Stromal cell of bone marrow (primary cell): ENCODE data around the gene SERPINB8.

ENCODE experiments used
- DNase-seq: peaks from one replicate; pipeline ENCODE4 v3.0.0-alpha.2; 2012; ENCODE audit warnings: low read depth

Gene SERPINB8

DNA sequence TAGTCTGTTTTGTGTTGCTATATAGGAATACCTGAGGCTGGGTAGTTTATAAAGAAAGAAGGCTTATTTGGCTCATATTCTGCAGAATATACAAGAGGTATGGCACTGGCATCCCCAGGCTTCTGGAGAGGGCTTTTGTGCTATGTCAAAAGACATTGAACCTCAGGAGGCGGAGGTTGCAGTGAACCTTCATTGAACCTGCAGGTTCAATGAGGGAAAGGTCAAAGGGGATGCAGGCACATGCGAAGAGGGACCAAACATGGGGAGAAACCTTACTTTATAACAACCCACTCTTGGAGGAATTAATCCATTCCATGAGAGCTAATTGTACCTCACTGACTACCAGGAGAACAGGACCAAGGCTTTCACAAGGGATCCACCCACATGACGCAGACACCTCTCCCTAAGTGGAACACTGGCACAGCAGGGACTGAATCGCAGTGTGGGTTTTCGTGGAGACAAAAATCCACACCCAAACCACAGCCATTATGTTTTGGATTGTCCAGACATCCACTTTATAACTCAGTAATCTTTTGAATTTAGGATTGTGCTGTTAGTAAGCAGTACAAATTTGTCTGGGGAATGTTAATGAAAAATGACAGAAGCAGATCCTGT, 4.1 kb upstream of the SERPINB8 start:
- DNase-seq: no peak

GRCh38 chr18:63970809-63971205, 926 bp downstream of the SERPINB8 start:
- DNase-seq: no peak

DNA sequence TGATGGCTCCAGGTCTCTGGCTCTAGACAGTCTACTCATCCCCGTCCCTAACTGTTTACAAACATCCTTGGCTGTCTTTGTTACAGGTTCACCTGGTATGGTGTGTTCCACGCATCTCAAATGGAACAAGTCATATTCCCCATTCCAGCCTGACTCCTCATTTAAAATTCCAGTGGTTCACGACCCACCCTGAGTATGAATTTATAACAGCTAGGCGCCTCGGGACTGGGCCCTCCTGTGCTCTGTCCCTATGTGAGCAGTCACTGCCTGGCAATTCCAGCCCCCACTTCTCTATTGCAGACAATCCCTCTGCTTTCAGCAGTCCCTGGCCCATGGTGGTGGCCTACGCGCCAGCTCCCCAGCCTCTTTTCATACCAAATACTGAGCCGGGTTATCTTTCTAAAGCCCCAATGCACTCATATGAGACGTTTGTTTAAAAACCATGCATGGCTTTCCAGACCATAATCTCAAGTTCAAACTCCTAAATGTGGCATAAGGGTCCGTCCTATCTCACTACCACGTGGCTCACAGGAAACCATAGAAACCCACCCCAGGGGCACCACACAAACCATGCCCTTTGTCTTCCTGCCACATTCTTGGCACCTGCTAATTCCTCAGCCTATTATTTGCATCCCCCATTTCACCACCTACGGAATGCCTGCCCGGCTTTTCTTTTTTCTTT, 1.6 kb downstream of the SERPINB8 start:
- DNase-seq: no peak

- no peak for DNase-seq
Observed at GRCh38 chr18:63972002-63972376, 2.1 kb downstream of the SERPINB8 start.

GRCh38 chr18:63974991-63975390, 5.1 kb downstream of the SERPINB8 start:
- DNase-seq: no peak

DNA sequence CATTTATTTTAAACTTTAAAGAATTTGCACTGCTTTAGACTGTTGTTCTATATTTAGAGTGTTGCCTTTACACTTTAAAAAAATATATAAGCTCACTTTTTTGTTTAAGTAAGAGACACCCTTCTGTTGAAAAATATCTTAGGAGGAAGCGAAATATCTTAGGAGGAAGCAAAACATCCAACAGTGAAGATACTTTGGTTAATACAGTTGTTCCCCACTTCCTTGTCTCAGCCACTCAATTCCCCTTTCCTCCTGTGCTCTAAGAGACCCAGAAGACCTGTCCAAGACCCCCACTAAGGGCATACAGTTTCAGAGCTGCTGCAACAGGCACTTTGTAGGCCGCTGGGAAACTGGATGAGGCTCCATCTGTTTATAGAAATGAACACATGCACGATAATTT, 5.7 kb downstream of the SERPINB8 start:
- no peak for DNase-seq

DNA sequence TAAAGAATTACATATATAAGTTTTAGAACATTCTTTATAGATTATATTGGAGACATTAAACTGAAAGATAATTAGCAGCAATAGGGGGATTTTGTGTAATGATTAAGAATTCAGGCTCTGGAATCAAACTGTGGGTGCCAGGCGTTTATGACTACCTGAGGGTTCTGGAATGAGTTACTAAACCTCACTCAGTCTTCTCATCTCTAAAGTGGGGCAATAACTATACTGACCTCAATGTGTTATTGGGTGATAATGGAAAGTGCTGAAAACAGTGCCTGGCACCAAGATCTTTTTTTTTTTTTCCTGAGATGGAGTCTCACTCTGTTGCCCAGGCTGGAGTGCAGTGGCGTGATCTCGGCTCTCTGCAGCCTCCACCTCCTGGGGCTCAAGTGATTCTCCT, 7.2 kb downstream of the SERPINB8 start:
- DNase-seq: no peak

GRCh38 chr18:63979409-63979920, 9.6 kb downstream of the SERPINB8 start:
- no peak for DNase-seq

DNA sequence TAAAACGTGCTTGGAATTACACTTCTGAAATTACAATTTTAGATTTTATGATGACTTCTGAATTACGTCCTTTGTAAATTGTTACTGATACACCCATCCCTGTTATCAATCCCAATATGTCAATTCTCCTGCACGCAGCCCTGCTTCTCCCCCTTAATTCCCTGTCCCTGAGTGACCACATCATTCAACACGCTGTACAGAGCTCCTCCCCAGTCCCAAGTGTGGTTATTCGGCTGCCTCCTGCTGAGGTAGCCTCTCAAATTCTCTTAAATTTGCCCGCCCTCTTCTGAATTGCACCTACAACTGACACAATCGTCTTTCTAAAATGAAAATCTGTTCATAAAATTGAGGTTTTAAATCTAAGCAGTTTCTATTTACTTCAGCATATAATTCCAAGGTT, 10.1 kb downstream of the SERPINB8 start:
- DNase-seq: no peak

GRCh38 chr18:63980896-63981460, 11.1 kb downstream of the SERPINB8 start:
- DNase-seq: no peak

DNA sequence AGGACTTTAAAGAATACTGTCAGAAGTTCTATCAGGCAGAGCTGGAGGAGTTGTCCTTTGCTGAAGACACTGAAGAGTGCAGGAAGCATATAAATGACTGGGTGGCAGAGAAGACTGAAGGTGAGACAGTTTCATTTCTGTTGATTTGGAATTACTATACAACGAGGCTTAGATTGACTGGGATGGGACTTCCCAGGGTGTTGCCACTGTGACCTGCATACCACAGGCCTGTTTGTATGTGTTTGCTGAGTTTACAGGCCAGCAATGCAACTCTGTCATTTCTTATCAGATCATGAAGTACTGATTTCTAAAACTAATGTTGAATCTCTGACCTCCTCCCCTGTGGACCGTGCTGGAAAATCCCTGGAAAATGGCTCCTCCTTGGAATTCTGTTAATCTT, 11.8 kb downstream of the SERPINB8 start:
- no peak for DNase-seq

- no peak for DNase-seq
Observed at GRCh38 chr18:63982361-63982760, 12.5 kb downstream of the SERPINB8 start.

GRCh38 chr18:63986885-63987284, 17.0 kb downstream of the SERPINB8 start:
- no peak for DNase-seq

DNA sequence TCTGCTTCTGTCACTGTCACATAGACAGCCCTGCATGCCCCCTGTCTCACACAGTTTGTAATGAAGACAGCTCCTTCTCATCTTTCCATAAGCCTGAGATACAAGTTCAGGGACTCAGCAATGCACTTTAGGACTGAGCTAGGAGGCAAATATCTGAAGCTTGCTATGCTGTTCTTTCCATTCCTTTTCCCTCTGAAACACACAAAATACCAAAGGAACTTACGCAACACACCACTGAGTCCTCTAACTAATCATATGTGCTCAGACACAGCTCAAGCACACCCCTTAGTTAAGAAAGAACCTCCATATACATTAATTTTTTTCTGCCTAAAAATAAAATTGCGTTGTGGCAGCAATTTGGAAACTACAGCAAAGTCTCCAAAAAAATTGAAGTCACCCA, 17.9 kb downstream of the SERPINB8 start:
- DNase-seq: no peak

DNA sequence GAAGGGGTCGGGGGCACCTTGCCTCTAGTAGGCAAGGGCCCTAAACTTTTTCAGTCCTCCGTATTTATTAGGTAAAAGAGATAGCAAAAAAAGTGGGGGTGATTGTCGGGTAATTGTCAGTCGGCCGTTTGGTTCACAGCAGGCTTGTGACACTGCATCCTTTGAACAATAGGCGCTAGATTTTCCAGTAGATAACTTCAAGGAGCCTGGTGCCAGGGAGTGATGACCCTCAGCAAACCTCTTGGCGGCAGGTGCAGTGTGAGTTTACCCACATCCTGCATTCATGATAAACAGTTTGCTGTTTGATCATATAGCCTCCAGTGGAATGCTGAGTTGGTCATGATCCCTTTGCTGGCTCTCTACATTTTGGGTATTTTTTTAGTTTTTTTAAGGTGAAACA, 22.9 kb downstream of the SERPINB8 start:
- no peak for DNase-seq

DNA sequence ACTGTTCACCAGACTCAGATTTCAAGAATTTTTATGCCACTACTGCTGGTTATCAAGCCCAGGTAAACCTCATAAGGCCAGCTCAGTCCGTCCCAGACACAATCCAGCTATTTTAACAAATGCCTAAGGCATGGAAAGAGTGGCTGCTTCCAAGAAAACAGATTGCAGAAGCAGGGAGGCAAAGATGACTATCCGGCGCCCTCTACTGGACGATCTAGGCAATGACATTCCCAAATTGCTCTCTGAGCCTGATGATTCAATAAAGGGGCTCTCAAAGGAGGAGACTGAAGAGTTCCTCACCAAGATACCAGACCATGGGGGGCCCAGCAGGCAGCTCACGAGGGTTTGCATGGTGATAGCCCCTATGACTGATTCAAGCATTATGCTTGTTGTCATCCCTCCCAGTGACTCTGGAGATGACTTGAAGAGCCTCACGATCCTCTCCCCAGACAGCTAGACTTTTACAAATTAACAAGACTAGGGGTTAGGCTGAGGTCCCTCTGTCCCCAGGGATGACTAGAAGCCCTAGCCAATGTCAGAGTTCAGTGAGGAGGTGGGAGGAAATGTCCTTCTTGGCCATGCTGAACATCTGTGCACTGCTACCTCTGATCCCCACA, 25.0 kb downstream of the SERPINB8 start:
- DNase-seq: peak; percentile 40

- no peak for DNase-seq
Observed at GRCh38 chr18:63997041-63997440, 27.2 kb downstream of the SERPINB8 start.

DNA sequence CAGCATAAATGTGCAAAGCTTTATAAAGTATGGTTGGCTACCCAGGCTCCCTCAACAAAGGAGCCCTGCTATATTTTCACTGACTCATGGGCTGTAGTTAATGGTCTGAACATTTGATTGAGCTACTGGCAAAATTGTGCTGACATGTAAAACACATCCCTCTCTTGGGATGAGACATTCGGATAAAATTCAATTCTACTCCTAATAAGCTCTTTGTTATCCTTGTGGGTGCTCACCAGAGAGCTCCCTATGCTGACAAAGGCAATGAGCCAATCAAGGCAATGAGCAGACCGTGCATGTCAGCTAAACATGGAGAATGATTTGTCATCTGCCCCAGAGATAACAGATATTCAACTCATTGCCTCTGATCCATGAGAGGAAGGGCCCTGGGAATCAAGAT, 27.7 kb downstream of the SERPINB8 start:
- DNase-seq: peak; percentile 49

GRCh38 chr18:63999871-64000270, 30.0 kb downstream of the SERPINB8 start:
- DNase-seq: no peak

DNA sequence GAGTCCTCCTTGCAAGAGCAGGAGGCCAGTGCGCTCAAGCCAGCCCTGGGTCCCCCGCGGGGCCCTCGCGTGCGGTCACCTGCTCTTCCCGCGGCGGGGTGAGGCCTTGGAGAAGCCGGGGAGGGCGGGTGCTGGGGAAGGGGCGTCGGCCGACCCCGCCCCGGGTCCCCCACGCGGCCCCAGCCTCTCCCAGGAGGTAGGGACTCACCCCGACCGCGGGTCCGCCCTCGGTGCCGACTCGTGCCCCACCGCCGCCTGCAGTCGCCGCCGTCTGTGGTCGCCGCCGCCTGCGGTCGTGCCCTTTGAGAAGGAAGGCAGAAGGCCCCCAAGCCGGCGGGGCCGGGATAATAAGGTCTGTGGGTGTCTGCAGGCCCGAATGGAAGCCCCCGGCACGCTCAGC, 32.7 kb downstream of the SERPINB8 start:
- DNase-seq: no peak

- DNase-seq: no peak
Observed at GRCh38 chr18:64009305-64009704, 39.4 kb downstream of the SERPINB8 start.

GRCh38 chr18:64011513-64011912, 41.6 kb downstream of the SERPINB8 start:
- no peak for DNase-seq

GRCh38 chr18:64017870-64018269, 48.0 kb downstream of the SERPINB8 start:
- DNase-seq: peak; percentile 10
